ENCODE data around the gene RPL13. TPM values are rescaled to one million over a fixed set of nuclear protein-coding genes. Genes with fewer than 3 reads are reported as not detected.

RPL13 gene
- total RNA-seq, 1 donor from 2014 or later: 2,070 TPM

DNA sequence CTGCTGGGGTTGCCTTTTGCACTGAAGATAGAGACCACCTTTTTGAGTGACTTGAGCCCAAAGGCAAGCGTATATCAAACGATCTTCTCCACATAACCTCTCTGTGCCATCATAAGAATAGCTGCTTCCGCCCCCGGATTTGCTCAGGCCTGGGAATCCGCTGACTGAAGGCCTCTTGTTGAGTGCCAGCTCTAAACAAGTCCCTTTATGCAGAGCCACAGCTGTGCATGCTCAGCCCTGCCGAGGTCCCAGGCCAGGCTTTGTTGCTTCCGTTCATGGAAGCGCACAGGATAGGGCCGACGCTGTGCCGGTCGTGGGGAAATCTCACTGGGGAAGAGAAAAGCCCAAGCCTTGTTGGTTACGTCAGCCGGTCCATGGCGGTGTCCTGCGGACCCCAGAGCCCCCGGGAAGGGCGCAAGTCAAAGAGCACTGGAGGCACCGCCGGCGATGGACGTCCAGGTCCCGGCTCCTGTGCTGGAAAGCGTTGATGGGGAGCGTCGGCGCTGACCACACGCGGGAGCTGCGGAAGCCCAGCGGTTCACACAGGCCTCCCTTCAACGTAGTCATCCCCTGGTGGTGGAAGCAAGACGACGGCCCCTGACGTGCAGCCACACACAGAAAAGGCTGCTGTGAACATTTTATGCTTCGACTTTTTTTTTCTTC lies 23.5 kb upstream of the RPL13 start:
- peaks cover 5% of the 10 kb centered on the region for H3K27me3 Mint-ChIP-seq (ENCODE audit: unreplicated experiment)
- peaks cover 44% of the 10 kb centered on the region for H3K36me3 Mint-ChIP-seq (ENCODE audit: low read depth, unreplicated experiment)
- no peak overlapping the region for H3K4me3 Mint-ChIP-seq (ENCODE audit: unreplicated experiment)
- no peak for DNase-seq (ENCODE audit: low spot score)
- H3K4me1 Mint-ChIP-seq (ENCODE audit: unreplicated experiment): peaks cover 26% of the 10 kb centered on the region
- TF ChIP-seq, protein P1, sequence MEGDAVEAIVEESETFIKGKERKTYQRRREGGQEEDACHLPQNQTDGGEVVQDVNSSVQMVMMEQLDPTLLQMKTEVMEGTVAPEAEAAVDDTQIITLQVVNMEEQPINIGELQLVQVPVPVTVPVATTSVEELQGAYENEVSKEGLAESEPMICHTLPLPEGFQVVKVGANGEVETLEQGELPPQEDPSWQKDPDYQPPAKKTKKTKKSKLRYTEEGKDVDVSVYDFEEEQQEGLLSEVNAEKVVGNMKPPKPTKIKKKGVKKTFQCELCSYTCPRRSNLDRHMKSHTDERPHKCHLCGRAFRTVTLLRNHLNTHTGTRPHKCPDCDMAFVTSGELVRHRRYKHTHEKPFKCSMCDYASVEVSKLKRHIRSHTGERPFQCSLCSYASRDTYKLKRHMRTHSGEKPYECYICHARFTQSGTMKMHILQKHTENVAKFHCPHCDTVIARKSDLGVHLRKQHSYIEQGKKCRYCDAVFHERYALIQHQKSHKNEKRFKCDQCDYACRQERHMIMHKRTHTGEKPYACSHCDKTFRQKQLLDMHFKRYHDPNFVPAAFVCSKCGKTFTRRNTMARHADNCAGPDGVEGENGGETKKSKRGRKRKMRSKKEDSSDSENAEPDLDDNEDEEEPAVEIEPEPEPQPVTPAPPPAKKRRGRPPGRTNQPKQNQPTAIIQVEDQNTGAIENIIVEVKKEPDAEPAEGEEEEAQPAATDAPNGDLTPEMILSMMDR (IDR thresholded peaks at IDR 0.05; ENCODE audit: unreplicated experiment): no peak
- H3K9me3 Mint-ChIP-seq (ENCODE audit: unreplicated experiment): no peaks in the 10 kb centered on the region
- H3K27ac Mint-ChIP-seq (ENCODE audit: unreplicated experiment): no peak overlapping the region

DNA sequence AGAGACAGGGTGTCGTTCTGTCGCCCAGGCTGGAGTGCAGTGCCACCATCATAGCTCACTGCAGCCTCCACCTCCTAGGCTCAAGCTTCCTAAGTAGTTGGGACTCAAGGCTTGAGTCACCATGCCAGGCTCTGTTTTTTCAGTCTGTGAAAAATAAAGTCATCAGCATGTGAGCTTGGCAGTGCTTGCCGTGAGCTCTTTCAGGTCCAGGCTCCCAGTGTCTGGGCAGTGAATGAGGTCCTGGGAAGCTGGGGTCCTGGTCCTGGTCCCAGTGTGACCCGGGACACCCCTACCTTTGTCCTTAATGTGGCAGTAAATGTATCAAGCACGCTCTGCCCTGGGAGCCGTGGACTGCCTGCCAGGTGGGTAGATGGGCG lies 22.9 kb upstream of the RPL13 start:
- Mint-ChIP-seq H3K36me3 (ENCODE audit: low read depth, unreplicated experiment) (peaks cover 45% of the 10 kb centered on the region), H3K4me1 (ENCODE audit: unreplicated experiment) (peaks cover 21% of the 10 kb centered on the region)

DNA sequence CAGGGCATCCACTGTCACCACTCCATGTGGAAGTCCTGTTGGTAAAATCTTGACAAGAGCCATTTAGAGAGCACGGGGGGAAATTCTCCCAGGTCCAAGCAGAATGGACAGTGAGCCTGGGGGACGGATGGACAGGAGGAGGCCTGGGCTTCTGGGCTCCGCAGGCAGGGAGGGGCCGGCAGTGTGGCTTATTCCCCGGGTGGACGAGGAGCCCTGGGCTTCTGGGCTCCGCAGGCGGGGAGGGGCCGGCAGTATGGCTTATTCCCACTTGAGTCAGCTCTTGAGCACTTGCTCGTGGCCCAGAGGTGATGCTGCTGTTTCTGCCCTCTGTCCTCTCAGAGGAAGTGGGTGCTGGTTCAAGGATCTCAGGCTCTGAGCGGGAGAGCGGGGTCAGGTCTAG lies 22.2 kb upstream of the RPL13 start:
- Mint-ChIP-seq H3K9me3 (ENCODE audit: unreplicated experiment) (no peaks in the 10 kb centered on the region), H3K4me1 (ENCODE audit: unreplicated experiment) (peaks cover 19% of the 10 kb centered on the region), H3K27me3 (ENCODE audit: unreplicated experiment) (peaks cover 5% of the 10 kb centered on the region), H3K27ac (ENCODE audit: unreplicated experiment) (no peak overlapping the region), H3K4me3 (ENCODE audit: unreplicated experiment) (no peak overlapping the region), H3K36me3 (ENCODE audit: low read depth, unreplicated experiment) (peaks cover 45% of the 10 kb centered on the region)
- DNase-seq (ENCODE audit: low spot score): no peak
- TF ChIP-seq, protein P1 (IDR thresholded peaks at IDR 0.05; ENCODE audit: unreplicated experiment): no peak

More for the DNA sequence above, 22.9 kb upstream of the RPL13 start:
- TF ChIP-seq, protein P1 (IDR thresholded peaks at IDR 0.05; ENCODE audit: unreplicated experiment): no peak
- Mint-ChIP-seq H3K9me3 (ENCODE audit: unreplicated experiment) (no peaks in the 10 kb centered on the region), H3K27me3 (ENCODE audit: unreplicated experiment) (peaks cover 5% of the 10 kb centered on the region), H3K4me3 (ENCODE audit: unreplicated experiment) (no peak overlapping the region), H3K27ac (ENCODE audit: unreplicated experiment) (no peak overlapping the region)
- no peak for DNase-seq (ENCODE audit: low spot score)

DNA sequence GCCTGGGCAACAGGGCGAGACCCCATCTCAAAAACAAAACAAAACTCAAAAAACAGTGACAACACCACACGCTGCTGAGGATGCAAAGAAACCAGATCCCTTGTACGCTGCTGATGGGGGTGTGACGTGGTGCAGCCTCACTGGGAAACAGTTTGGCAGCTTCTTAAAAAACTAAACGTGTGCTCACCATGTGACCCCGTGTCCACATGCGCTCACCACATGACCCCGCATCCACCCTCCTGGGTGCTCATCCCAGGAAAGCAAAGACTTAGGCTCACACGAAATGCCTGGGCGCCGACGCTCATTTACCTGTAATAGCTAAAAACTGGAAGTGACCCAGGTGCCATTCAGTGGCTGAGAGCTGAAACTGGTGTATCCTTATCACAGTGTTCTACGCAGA lies 19.9 kb upstream of the RPL13 start:
- H3K36me3 Mint-ChIP-seq (ENCODE audit: low read depth, unreplicated experiment): peaks cover 30% of the 10 kb centered on the region
- H3K27ac Mint-ChIP-seq (ENCODE audit: unreplicated experiment): no peak overlapping the region

DNA sequence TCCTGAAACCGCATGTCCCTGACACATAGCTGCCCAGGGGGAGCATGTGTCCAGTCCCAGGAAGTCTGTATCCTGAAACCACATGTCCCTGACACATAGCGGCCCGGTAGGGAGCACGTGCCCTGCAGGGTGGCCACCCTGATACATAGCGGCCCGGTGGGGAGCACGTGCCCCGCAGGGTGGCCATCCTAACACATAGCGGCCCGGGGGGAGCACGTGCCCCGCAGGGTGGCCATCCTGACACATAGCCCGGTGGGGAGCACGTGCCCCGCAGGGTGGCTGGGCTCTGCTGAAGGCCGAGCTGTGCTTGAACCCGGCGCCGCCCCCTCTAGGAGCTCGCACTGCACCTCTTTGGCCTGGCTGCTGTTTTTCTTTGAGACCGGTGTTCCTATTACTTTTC lies 18.7 kb upstream of the RPL13 start:
- Mint-ChIP-seq H3K9me3 (ENCODE audit: unreplicated experiment) (no peaks in the 10 kb centered on the region), H3K27me3 (ENCODE audit: unreplicated experiment) (peaks cover 4% of the 10 kb centered on the region), H3K4me1 (ENCODE audit: unreplicated experiment) (no peaks in the 10 kb centered on the region), H3K27ac (ENCODE audit: unreplicated experiment) (no peak overlapping the region), H3K36me3 (ENCODE audit: low read depth, unreplicated experiment) (peaks cover 29% of the 10 kb centered on the region), H3K4me3 (ENCODE audit: unreplicated experiment) (no peak overlapping the region)
- TF ChIP-seq, protein P1 (IDR thresholded peaks at IDR 0.05; ENCODE audit: unreplicated experiment): no peak
- no peak for DNase-seq (ENCODE audit: low spot score)

More for the DNA sequence above, 19.9 kb upstream of the RPL13 start:
- DNase-seq (ENCODE audit: low spot score): no peak
- no peak overlapping the region for H3K4me3 Mint-ChIP-seq (ENCODE audit: unreplicated experiment)
- H3K4me1 Mint-ChIP-seq (ENCODE audit: unreplicated experiment): no peaks in the 10 kb centered on the region
- peaks cover 5% of the 10 kb centered on the region for H3K27me3 Mint-ChIP-seq (ENCODE audit: unreplicated experiment)
- H3K9me3 Mint-ChIP-seq (ENCODE audit: unreplicated experiment): no peaks in the 10 kb centered on the region
- TF ChIP-seq, protein P1 (IDR thresholded peaks at IDR 0.05; ENCODE audit: unreplicated experiment): no peak
